Stimulated activated CD8-positive, alpha-beta memory T cell treated with anti-CD3 and anti-CD28 coated beads, Interleukin-15, amount 100 ng/mL, for 24 hours (primary cell): ENCODE measurements around the gene PDK2.

Source experiments
- DNase-seq: peaks from one replicate; pipeline ENCODE4 v3.0.0-alpha.2; 2020; ENCODE audit warnings: low read depth

Gene PDK2

GRCh38 chr17:50100921-50101345 is 5.8 kb downstream of the PDK2 start:
- no peak for DNase-seq

- DNase-seq = no peak
Observed at GRCh38 chr17:50101346-50102163, 6.4 kb downstream of the PDK2 start.

GRCh38 chr17:50102164-50102991 is 7.2 kb downstream of the PDK2 start:
- no peak for DNase-seq

GRCh38 chr17:50103252-50103651 is 8.1 kb downstream of the PDK2 start:
- DNase-seq = no peak

- DNase-seq = no peak
Observed at GRCh38 chr17:50103941-50104340, 8.8 kb downstream of the PDK2 start.

- no peak for DNase-seq
Observed at GRCh38 chr17:50105811-50106210, 10.7 kb downstream of the PDK2 start.

- DNase-seq = no peak
Observed at GRCh38 chr17:50106393-50107131, 11.4 kb downstream of the PDK2 start.

GRCh38 chr17:50107790-50108414 is 12.8 kb downstream of the PDK2 start:
- DNase-seq = no peak

GRCh38 chr17:50108556-50108955 is 13.4 kb downstream of the PDK2 start:
- no peak for DNase-seq

GRCh38 chr17:50109207-50109606 is 14.1 kb downstream of the PDK2 start:
- no peak for DNase-seq

- no peak for DNase-seq
Observed at GRCh38 chr17:50109785-50110184, 14.6 kb downstream of the PDK2 start.

- no peak for DNase-seq
Observed at GRCh38 chr17:50110591-50111349, 15.6 kb downstream of the PDK2 start.

GRCh38 chr17:50111673-50112655 is 16.8 kb downstream of the PDK2 start:
- DNase-seq = no peak

GRCh38 chr17:50112694-50113093 is 17.5 kb downstream of the PDK2 start:
- DNase-seq = no peak

- no peak for DNase-seq
Observed at GRCh38 chr17:50113624-50114320, 18.6 kb downstream of the PDK2 start.

GRCh38 chr17:50114401-50114800 is 19.2 kb downstream of the PDK2 start:
- DNase-seq = no peak

GRCh38 chr17:50114849-50115357 is 19.8 kb downstream of the PDK2 start:
- no peak for DNase-seq

- no peak for DNase-seq
Observed at GRCh38 chr17:50115756-50116155, 20.6 kb downstream of the PDK2 start.
